Trophoblast cell (in vitro differentiated cells and primary cell): ENCODE measurements around the gene PLEKHA5.

ENCODE experiments used
- DNase-seq, 2 donors: peaks; one replicate each; pipeline ENCODE4 v3.0.0-alpha.2; 2016
- H2AFZ ChIP-seq: 2 replicates; pipeline ENCODE4 v1.6.1; 2013; ENCODE audit warnings: low read length, moderate library complexity, mild to moderate bottlenecking; ENCODE audit not compliant: insufficient read depth, poor library complexity
- H2AK5ac ChIP-seq: 2 replicates; pipeline ENCODE4 v1.6.1; 2013; ENCODE audit warnings: mild to moderate bottlenecking, low read length
- H2BK120ac ChIP-seq: 2 replicates; pipeline ENCODE4 v1.6.1; 2013; ENCODE audit warnings: low read length, mild to moderate bottlenecking, moderate library complexity; ENCODE audit not compliant: insufficient read depth, poor library complexity
- H2BK12ac ChIP-seq: 2 replicates; pipeline ENCODE4 v1.6.1; 2013; ENCODE audit warnings: mild to moderate bottlenecking, low read length, moderate library complexity
- H2BK5ac ChIP-seq: 2 replicates; pipeline ENCODE4 v1.6.1; 2013; ENCODE audit warnings: low read length, low read depth, moderate library complexity, mild to moderate bottlenecking; ENCODE audit not compliant: poor library complexity
- H3K14ac ChIP-seq: 2 replicates; pipeline ENCODE4 v1.6.1; 2013; ENCODE audit warnings: mild to moderate bottlenecking, low read length
- H3K18ac ChIP-seq: 2 replicates; pipeline ENCODE4 v1.6.1; 2013; ENCODE audit warnings: mild to moderate bottlenecking, low read length
- H3K23ac ChIP-seq: 2 replicates; pipeline ENCODE4 v1.6.1; 2013; ENCODE audit warnings: low read length
- H3K27ac ChIP-seq: 2 replicates; pipeline ENCODE4 v1.5.1; 2013; ENCODE audit warnings: low read depth, mild to moderate bottlenecking, inconsistent platforms, low read length, moderate library complexity
- H3K27me3 ChIP-seq: 2 replicates; pipeline ENCODE4 v1.6.1; 2013; ENCODE audit warnings: inconsistent platforms, mild to moderate bottlenecking, low read length, moderate library complexity; ENCODE audit not compliant: insufficient read depth
- H3K36me3 ChIP-seq, 2 experiments: 1 replicate in 1 of 2; 2 replicates in 1 of 2; pipeline ENCODE4 v1.6.1; 2013; ENCODE audit warnings: low read length in 2 of 2, mild to moderate bottlenecking in 2 of 2, moderate library complexity in 1 of 2; ENCODE audit not compliant: insufficient read depth in 2 of 2, control insufficient read depth in 1 of 2
- H3K4ac ChIP-seq: 2 replicates; pipeline ENCODE4 v1.6.1; 2013; ENCODE audit warnings: low read depth, mild to moderate bottlenecking, low read length, moderate library complexity
- H3K4me1 ChIP-seq, 2 experiments: 1 replicate in 1 of 2; 2 replicates in 1 of 2; pipeline ENCODE4 v1.6.1; 2013; ENCODE audit warnings: low read length in 2 of 2, mild to moderate bottlenecking in 2 of 2, moderate library complexity in 1 of 2; ENCODE audit not compliant: insufficient read depth in 2 of 2, control insufficient read depth in 1 of 2
- H3K4me2 ChIP-seq: 2 replicates; pipeline ENCODE4 v1.6.1; 2013; ENCODE audit warnings: inconsistent platforms, mild to moderate bottlenecking, low read length, moderate library complexity
- H3K4me3 ChIP-seq: 2 replicates; pipeline ENCODE4 v1.5.1; 2013; ENCODE audit warnings: mild to moderate bottlenecking, low read depth, low read length, inconsistent platforms
- H3K79me1 ChIP-seq: one replicate; pipeline ENCODE4 v1.6.1; 2013; ENCODE audit warnings: low read length
- H3K79me2 ChIP-seq: 2 replicates; pipeline ENCODE4 v1.6.1; 2013; ENCODE audit warnings: low read length, mild to moderate bottlenecking; ENCODE audit not compliant: control insufficient read depth, insufficient read depth, poor library complexity
- H3K9ac ChIP-seq: 2 replicates; pipeline ENCODE4 v1.6.1; 2013; ENCODE audit warnings: mild to moderate bottlenecking, low read length
- H3K9me3 ChIP-seq: 2 replicates; pipeline ENCODE4 v1.6.1; 2013; ENCODE audit warnings: low read depth, mild to moderate bottlenecking, control low read depth, inconsistent platforms, low read length; ENCODE audit not compliant: insufficient read depth
- H4K12ac ChIP-seq: 2 replicates; pipeline ENCODE4 v1.6.1; 2013; ENCODE audit warnings: low read depth, mild to moderate bottlenecking, low read length, moderate library complexity
- H4K8ac ChIP-seq: 2 replicates; pipeline ENCODE4 v1.6.1; 2013; ENCODE audit warnings: low read depth, mild to moderate bottlenecking, low read length, moderate library complexity
- H4K91ac ChIP-seq: one replicate; pipeline ENCODE4 v1.6.1; 2013; ENCODE audit warnings: low read depth, mild to moderate bottlenecking, low read length, moderate library complexity
- WGBS: extraction: QIAGEN DNeasy Blood & Tissue Kit; methylation state at CpG from one replicate; pipeline ENCODE4 v1.1.7; 2013; ENCODE audit warnings: missing lambda C conversion rate; ENCODE audit not compliant: insufficient read length, insufficient coverage; ENCODE audit errors: extremely low coverage; 5-methylcytosine and 5-hydroxymethylcytosine counted together

PLEKHA5 gene

GRCh38 chr12:19260135-19260534 lies 130.6 kb downstream of the PLEKHA5 start:
- Histone ChIP-seq H3K36me3 (peaks cover 0 to 5% of the 10 kb centered on the region in 2 experiments), H2BK5ac (no peak overlapping the region), H3K18ac (no peak overlapping the region), H3K27me3 (no peaks in the 10 kb centered on the region), H3K23ac (no peak overlapping the region), H4K8ac (no peak overlapping the region), H3K9ac (no peak overlapping the region), H3K9me3 (no peaks in the 10 kb centered on the region), H2AFZ (no peak overlapping the region), H3K4ac (no peak overlapping the region), H4K12ac (no peak overlapping the region), H3K4me1 (no peaks in the 10 kb centered on the region), H2AK5ac (no peak overlapping the region), H3K79me1 (no peaks in the 10 kb centered on the region), H2BK12ac (no peak overlapping the region), H3K4me3 (no peak overlapping the region), H4K91ac (no peak overlapping the region), H2BK120ac (no peak overlapping the region), H3K79me2 (no peaks in the 10 kb centered on the region), H3K14ac (no peak overlapping the region), H3K27ac (no peak overlapping the region), H3K4me2 (no peak overlapping the region)
- no CpG with 5 or more reads among the region's 2 CpGs for WGBS
- no peak for DNase-seq

- Histone ChIP-seq H3K4me3 (no peak overlapping the region), H3K36me3 (peaks cover 0 to 5% of the 10 kb centered on the region in 2 experiments), H3K9ac (no peak overlapping the region), H3K27ac (no peak overlapping the region), H3K14ac (no peak overlapping the region), H3K27me3 (no peaks in the 10 kb centered on the region), H3K79me1 (no peaks in the 10 kb centered on the region), H2AFZ (no peak overlapping the region), H3K4ac (no peak overlapping the region), H3K79me2 (no peaks in the 10 kb centered on the region), H4K12ac (no peak overlapping the region), H2BK120ac (no peak overlapping the region), H2BK12ac (no peak overlapping the region), H4K91ac (no peak overlapping the region), H4K8ac (no peak overlapping the region), H3K23ac (no peak overlapping the region), H2BK5ac (no peak overlapping the region), H2AK5ac (no peak overlapping the region), H3K4me2 (no peak overlapping the region), H3K18ac (no peak overlapping the region), H3K4me1 (no peaks in the 10 kb centered on the region), H3K9me3 (no peaks in the 10 kb centered on the region)
- DNase-seq, result no peak
- no CpG with 5 or more reads among the region's 4 CpGs for WGBS
Observed at GRCh38 chr12:19261773-19262172, 132.2 kb downstream of the PLEKHA5 start.

GRCh38 chr12:19263672-19264071 lies 134.1 kb downstream of the PLEKHA5 start:
- Histone ChIP-seq H2AFZ (no peak overlapping the region), H3K23ac (no peak overlapping the region), H3K9me3 (no peaks in the 10 kb centered on the region), H3K79me1 (no peaks in the 10 kb centered on the region), H2AK5ac (no peak overlapping the region), H4K12ac (no peak overlapping the region), H4K8ac (no peak overlapping the region), H3K4me2 (no peak overlapping the region), H3K9ac (no peak overlapping the region), H3K36me3 (peaks cover 0 to 5% of the 10 kb centered on the region in 2 experiments), H3K79me2 (no peaks in the 10 kb centered on the region), H2BK120ac (no peak overlapping the region), H3K4me3 (no peak overlapping the region), H3K4ac (no peak overlapping the region), H4K91ac (no peak overlapping the region), H3K4me1 (no peaks in the 10 kb centered on the region), H3K27me3 (no peaks in the 10 kb centered on the region), H3K14ac (no peak overlapping the region), H3K18ac (no peak overlapping the region), H2BK5ac (no peak overlapping the region), H2BK12ac (no peak overlapping the region), H3K27ac (no peak overlapping the region)
- DNase-seq, result no peak
- WGBS, result no CpG with 5 or more reads among the region's 3 CpGs

GRCh38 chr12:19273482-19274330 lies 144.2 kb downstream of the PLEKHA5 start:
- Histone ChIP-seq H4K91ac (peak overlapping the region; percentile 11), H3K18ac (no peak overlapping the region), H3K9me3 (no peaks in the 10 kb centered on the region), H3K27ac (peak overlapping the region; percentile 68), H2BK120ac (no peak overlapping the region), H2BK12ac (no peak overlapping the region), H4K12ac (no peak overlapping the region), H3K4me3 (no peak overlapping the region), H3K4ac (no peak overlapping the region), H2BK5ac (peak overlapping the region; percentile 39), H3K79me1 (peaks cover 4% of the 10 kb centered on the region), H3K27me3 (no peaks in the 10 kb centered on the region), H3K4me1 (peaks cover 4 to 5% of the 10 kb centered on the region in 2 experiments), H3K23ac (no peak overlapping the region), H2AK5ac (no peak overlapping the region), H3K4me2 (peak overlapping the region; percentile 7), H4K8ac (no peak overlapping the region), H3K79me2 (no peaks in the 10 kb centered on the region), H2AFZ (no peak overlapping the region), H3K9ac (no peak overlapping the region), H3K36me3 (peaks cover 3 to 12% of the 10 kb centered on the region in 2 experiments), H3K14ac (no peak overlapping the region)
- peak; percentile 10 to 39 for DNase-seq
- no CpG with 5 or more reads among the region's 4 CpGs for WGBS
